Neuronal stem cell (in vitro differentiated cells): ENCODE results near the gene IQCF2. TPM values are rescaled to one million over a fixed set of nuclear protein-coding genes. Genes with fewer than 3 reads are reported as not detected.

Experiments used
- small RNA-seq: library from polyadenylated mRNA; stranded (forward); fragments of <200 nt; extraction: miRNeasy Mini kit (QIAGEN cat#:217004); gene quantifications from one replicate; pipeline ENCODE3, GENCODE V24; 2013; ENCODE audit not compliant: insufficient read depth

IQCF2 gene

Small RNA genes within 50 kb of the gene (small RNA-seq; reads per million reads assigned to genes)
- gene RN7SL504P, result not detected
